Adrenal gland (tissue), 5 donors: ENCODE results near the gene ZNF705A.
"Not testable (repeated sequence)": the region's sequence is repeated elsewhere in the genome, so short reads cannot be mapped to it uniquely, and the experiment has no call there.

Source experiments
- CTCF ChIP-seq, 6 experiments: fragments of 450-650 bp in 4 of 6; fragments of 200-600 bp in 2 of 6; sonication (generic) in 1 of 6; IDR thresholded peaks; 1 replicate in 5 of 6; 2 replicates in 1 of 6; pipeline versions ENCODE4 v1.5.1 to v1.8.0; 2016 to 2021; ENCODE audit warnings: antibody characterized with exemption in 6 of 6, mild to moderate bottlenecking in 2 of 6, moderate library complexity in 1 of 6
- POLR2A ChIP-seq, 2 donors: fragments of 450-650 bp; IDR thresholded peaks; one replicate each; pipeline ENCODE4 v1.6.1; 2017; ENCODE audit warnings: antibody characterized with exemption in 2 of 2, mild to moderate bottlenecking in 2 of 2, moderate library complexity in 1 of 2
- donor health status: DM: no; HTN: no; CAD: no.

DNA sequence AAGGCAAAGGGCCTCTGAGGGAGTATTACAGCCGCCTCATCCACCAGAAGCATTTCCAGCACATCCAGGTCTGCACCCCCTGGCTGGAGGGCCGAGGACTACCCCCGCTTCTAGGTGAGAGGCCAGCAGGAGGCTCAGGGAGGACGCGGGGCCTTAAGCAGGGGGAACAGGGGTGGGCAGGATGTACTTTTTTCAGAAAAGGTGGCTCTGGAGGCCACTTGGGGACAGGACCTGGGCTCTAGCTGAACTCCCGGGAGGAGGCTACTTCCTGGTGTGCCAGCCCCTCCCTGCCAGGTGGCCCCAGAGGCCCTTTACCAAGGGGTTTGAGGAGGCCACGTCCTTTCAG, 70.9 kb downstream of the ZNF705A start:
- not testable (repeated sequence) for TF ChIP-seq CTCF, POLR2A (IDR thresholded peaks at IDR 0.05)
